Activated CD8-positive, alpha-beta T cell treated with anti-CD3 and anti-CD28 coated beads for 36 hours (primary cell): Measurements from ENCODE around the gene ARFIP2. TPM values are rescaled to one million over a fixed set of nuclear protein-coding genes. Genes with fewer than 3 reads are reported as not detected.

Experiments
- ATAC-seq: fragments of 200-7000 bp; cut with Tn5 transposase; one replicate; pipeline ENCODE4 v1.10.0; 2021; ENCODE audit warnings: mild to moderate bottlenecking, moderate library complexity
- CTCF ChIA-PET: fragments of 350-600 bp; sonication (Branson Sonifier 250); formaldehyde crosslinking; loops from one replicate; lab custom pipeline; 2021; ENCODE audit warnings: antibody characterized with exemption; lab: Charles Lee
- POLR2A ChIA-PET: fragments of 350-600 bp; sonication (Branson Sonifier 250); formaldehyde crosslinking; loops from one replicate; lab custom pipeline; 2021; ENCODE audit warnings: antibody characterized with exemption; lab: Charles Lee
- DNase-seq: peaks from one replicate; pipeline ENCODE4 v3.0.0-alpha.2; 2020
- H3K27ac Mint-ChIP-seq: one replicate; pipeline ENCODE4 v1.8.0; 2021; ENCODE audit warnings: mild to moderate bottlenecking, mixed read lengths
- H3K27me3 Mint-ChIP-seq: one replicate; pipeline ENCODE4 v1.8.0; 2021; ENCODE audit warnings: mixed read lengths
- H3K36me3 Mint-ChIP-seq: one replicate; pipeline ENCODE4 v1.8.0; 2021; ENCODE audit warnings: low read depth, mixed read lengths
- H3K4me1 Mint-ChIP-seq: one replicate; pipeline ENCODE4 v1.8.0; 2021; ENCODE audit warnings: low read depth, mixed read lengths
- H3K4me3 Mint-ChIP-seq: one replicate; pipeline ENCODE4 v1.8.0; 2021; ENCODE audit warnings: mild to moderate bottlenecking, moderate library complexity, mixed read lengths
- H3K9me3 Mint-ChIP-seq: one replicate; pipeline ENCODE4 v1.8.0; 2021; ENCODE audit warnings: mixed read lengths
- CTCF ChIP-seq: fragments of 200-600 bp; IDR thresholded peaks from one replicate; pipeline ENCODE4 v1.8.0; 2022; ENCODE audit warnings: antibody characterized with exemption, mild to moderate bottlenecking
- intact Hi-C: fragments of 100-400 bp; cut with micrococcal nuclease; formaldehyde crosslinking; loops from one replicate; pipeline ENCODE4 v1.10.0; 2022
- total RNA-seq, 2 experiments: library from RNA; stranded (reverse); gene quantifications; one replicate each; pipeline ENCODE4 v1.2.3, GENCODE V29; 2021

The ARFIP2 gene
- total RNA-seq, 2 experiments from 2014 or later = 36.9 to 38.3 TPM

DNA sequence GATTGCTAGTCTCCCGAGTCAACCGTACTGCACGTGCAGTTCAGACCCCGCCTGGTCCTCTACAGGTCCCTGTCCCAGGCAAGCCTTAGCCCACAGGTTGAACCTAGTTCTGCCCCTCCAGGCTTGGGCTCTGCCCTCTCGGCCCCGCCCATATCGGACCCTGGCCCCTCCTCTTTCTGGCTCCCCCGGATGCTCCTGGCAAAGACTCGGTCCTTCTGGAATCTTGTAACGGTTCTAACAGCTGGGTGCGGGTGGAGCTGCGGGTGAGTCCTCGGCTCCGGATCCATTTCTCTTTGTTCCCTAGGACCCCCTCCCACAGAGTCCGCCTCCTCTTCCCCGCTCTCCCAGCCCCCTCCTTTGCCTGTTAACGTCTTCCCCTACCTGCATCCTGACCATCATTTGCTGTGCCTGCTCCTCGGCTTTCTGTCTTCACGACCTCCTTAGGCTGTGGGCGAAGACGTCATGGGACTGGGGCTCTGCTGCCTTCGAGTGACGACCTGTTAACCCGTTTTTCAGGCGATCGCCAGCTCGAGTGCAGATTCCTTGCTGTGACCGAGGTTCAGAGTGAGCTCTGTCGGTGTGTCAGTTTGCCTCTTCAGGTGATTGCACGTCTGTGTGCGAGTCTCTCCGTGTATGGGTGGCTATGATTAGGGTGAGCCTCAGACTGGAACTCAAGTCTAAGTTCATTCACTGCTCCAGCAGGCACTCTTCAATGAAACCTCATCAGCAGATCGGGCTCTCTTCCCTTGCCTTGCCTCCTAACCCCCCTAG is 16.1 kb upstream of the ARFIP2 start, which contains the start of gene DNHD1:
Gene DNHD1, plus strand, starts transcription at position 212 of the 771 bp plus-strand sequence. CDS start 936 bp downstream, outside the sequence.
- Mint-ChIP-seq H3K4me3 (no peak within 1 kb of the TSS), H3K27me3 (no peaks in the 10 kb centered on the region)
- intact Hi-C loops = no loop called here

GRCh38 chr11:6489306-6489705 is 8.2 kb upstream of the ARFIP2 start:
- ATAC-seq = no peak
- no peak overlapping the region for H3K4me3 Mint-ChIP-seq
- no peak overlapping the region for H3K27ac Mint-ChIP-seq
- TF ChIP-seq CTCF = no peak
- intact Hi-C loops = no loop called here
- ChIA-PET POLR2A (interaction anchor here (1.0 kb wide), 1 partner anchor 14 kb away, joined by 3 read pairs; no protein-coding TSS in a partner anchor), CTCF (interaction anchor here (1.3 kb wide), 1 partner anchor 16 kb away, joined by 3 read pairs; no protein-coding TSS in a partner anchor)
- no peaks in the 10 kb centered on the region for H3K27me3 Mint-ChIP-seq
- peaks cover 8% of the 10 kb centered on the region for H3K4me1 Mint-ChIP-seq
- H3K9me3 Mint-ChIP-seq = no peaks in the 10 kb centered on the region
- peaks cover 32% of the 10 kb centered on the region for H3K36me3 Mint-ChIP-seq
- no peak for DNase-seq

More for the DNA sequence above, 16.1 kb upstream of the ARFIP2 start, which contains the start of gene DNHD1:
- no peak for ATAC-seq
- no peak for TF ChIP-seq CTCF
- no peak within 1 kb of the TSS for H3K27ac Mint-ChIP-seq
- ChIA-PET CTCF (interaction anchor here (1.4 to 3.5 kb wide), 2 partner anchors 8 to 118 kb away, joined by 7 to 24 read pairs; no protein-coding TSS in a partner anchor), POLR2A (interaction anchor here (4.5 kb wide), 1 partner anchor 14 kb away, joined by 25 read pairs; the partner anchor contains the start of genes ARFIP2 and TIMM10B)
- no peaks in the 10 kb centered on the region for H3K9me3 Mint-ChIP-seq
- no peak for DNase-seq
- H3K36me3 Mint-ChIP-seq = peaks cover 29% of the 10 kb centered on the region
- peaks cover 4% of the 10 kb centered on the region for H3K4me1 Mint-ChIP-seq

DNA sequence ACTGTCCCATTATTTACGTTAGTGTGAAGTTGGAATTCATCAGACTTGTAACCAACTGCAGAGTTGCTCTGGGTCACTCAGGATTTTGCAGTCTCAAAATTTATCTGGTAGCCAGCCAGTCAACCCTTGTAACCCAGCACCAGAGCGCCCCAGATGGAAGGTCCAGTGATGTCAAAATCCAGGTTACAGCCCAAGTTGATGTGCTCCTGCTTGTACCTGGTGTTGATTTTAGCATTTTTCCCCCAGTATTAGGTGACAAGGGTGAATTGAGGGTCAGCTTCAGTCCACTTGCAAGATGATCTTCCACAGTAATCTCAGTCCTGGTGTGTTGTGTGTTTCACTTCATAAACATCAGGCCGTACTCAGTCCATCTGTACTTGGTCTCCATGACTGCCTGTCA is 7.7 kb upstream of the ARFIP2 start:
- ChIA-PET CTCF (interaction anchor here (1.3 kb wide), 1 partner anchor 17 kb away, joined by 3 read pairs; no protein-coding TSS in a partner anchor), POLR2A (interaction anchor here (1.0 kb wide), 1 partner anchor 13 kb away, joined by 3 read pairs; no protein-coding TSS in a partner anchor)
- DNase-seq = no peak
- H3K27me3 Mint-ChIP-seq = no peaks in the 10 kb centered on the region
- peaks cover 8% of the 10 kb centered on the region for H3K4me1 Mint-ChIP-seq
- peaks cover 28% of the 10 kb centered on the region for H3K36me3 Mint-ChIP-seq
- no peaks in the 10 kb centered on the region for H3K9me3 Mint-ChIP-seq
- H3K4me3 Mint-ChIP-seq = no peak overlapping the region
- no peak for TF ChIP-seq CTCF
- intact Hi-C loops = no loop called here
- ATAC-seq = no peak
- no peak overlapping the region for H3K27ac Mint-ChIP-seq

DNA sequence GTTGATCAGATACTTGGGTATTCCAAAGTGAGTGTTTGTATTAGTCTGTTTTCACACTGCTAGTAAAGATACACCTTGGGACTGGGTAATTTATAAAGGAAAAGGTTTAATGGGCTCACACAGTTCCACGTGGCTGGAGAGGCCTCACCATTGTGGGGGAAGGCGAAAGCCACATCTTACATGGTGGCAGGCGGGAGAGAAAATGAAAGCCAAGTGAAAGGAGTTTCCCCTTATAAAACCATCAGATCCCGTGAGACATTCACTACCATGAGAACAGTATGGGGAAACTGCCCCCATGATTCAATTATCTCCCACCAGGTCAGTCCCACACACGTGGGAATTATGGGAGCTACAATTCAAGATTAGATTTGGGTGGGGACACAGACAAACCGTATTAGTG is 7.2 kb upstream of the ARFIP2 start:
- TF ChIP-seq CTCF = no peak
- POLR2A ChIA-PET = interaction anchor here (1.0 kb wide), 1 partner anchor 13 kb away, joined by 3 read pairs; no protein-coding TSS in a partner anchor
- Mint-ChIP-seq H3K27me3 (no peaks in the 10 kb centered on the region), H3K9me3 (no peaks in the 10 kb centered on the region), H3K4me3 (no peak overlapping the region), H3K36me3 (peaks cover 28% of the 10 kb centered on the region), H3K27ac (no peak overlapping the region), H3K4me1 (peaks cover 11% of the 10 kb centered on the region)
- ATAC-seq (no peak), DNase-seq (no peak)
- CTCF ChIA-PET = interaction anchor here (1.3 to 1.4 kb wide), 2 partner anchors 17 to 109 kb away, joined by 3 to 4 read pairs; no protein-coding TSS in a partner anchor
- intact Hi-C loops = no loop called here
